Activated CD8-positive, alpha-beta memory T cell treated with anti-CD3 and anti-CD28 coated beads for 36 hours (primary cell): ENCODE measurements around the gene TRPM4. TPM values are rescaled to one million over a fixed set of nuclear protein-coding genes. Genes with fewer than 3 reads are reported as not detected.
"Not testable (repeated sequence)": the region's sequence is repeated elsewhere in the genome, so short reads cannot be mapped to it uniquely, and the experiment has no call there.

ENCODE experiments used
- CTCF ChIA-PET: fragments of 350-600 bp; sonication (Branson Sonifier 250); formaldehyde crosslinking; loops from one replicate; lab custom pipeline; 2021; ENCODE audit warnings: antibody characterized with exemption; lab: Charles Lee
- POLR2A ChIA-PET: fragments of 350-600 bp; sonication (Branson Sonifier 250); formaldehyde crosslinking; loops from one replicate; lab custom pipeline; 2021; ENCODE audit warnings: antibody characterized with exemption; lab: Charles Lee
- total RNA-seq, 2 experiments: library from RNA; stranded (reverse); gene quantifications; one replicate each; pipeline ENCODE4 v1.2.3, GENCODE V29; 2021

Gene TRPM4
- total RNA-seq, 2 experiments from 2014 or later, result 0.13 TPM; not detected in 1

- CTCF ChIA-PET, result interaction anchor here (0.5 kb wide), 1 partner anchor 387 kb away, joined by 3 read pairs; no protein-coding TSS in a partner anchor
- POLR2A ChIA-PET, result no interaction called here
Measured at GRCh38 chr19:49161987-49162386, 4.4 kb downstream of the TRPM4 start.

- ChIA-PET POLR2A (no interaction called here), CTCF (no interaction called here)
Measured at GRCh38 chr19:49165111-49165750, 7.6 kb downstream of the TRPM4 start.

GRCh38 chr19:49165865-49166301, 8.3 kb downstream of the TRPM4 start:
- POLR2A ChIA-PET, result no interaction called here
- CTCF ChIA-PET, result no interaction called here

- POLR2A ChIA-PET, result no interaction called here
- CTCF ChIA-PET, result interaction anchor here (0.5 kb wide), 1 partner anchor 34 kb away, joined by 3 read pairs; no protein-coding TSS in a partner anchor
Measured at GRCh38 chr19:49167857-49168409, 10.3 kb downstream of the TRPM4 start.

- ChIA-PET CTCF (interaction anchor here (0.5 kb wide), 1 partner anchor 34 kb away, joined by 3 read pairs; no protein-coding TSS in a partner anchor), POLR2A (no interaction called here)
Measured at GRCh38 chr19:49168421-49168820, 10.8 kb downstream of the TRPM4 start.

- CTCF ChIA-PET, result no interaction called here
- POLR2A ChIA-PET, result no interaction called here
Measured at GRCh38 chr19:49173198-49173597, 15.6 kb downstream of the TRPM4 start.

GRCh38 chr19:49180659-49181058, 23.1 kb downstream of the TRPM4 start:
- CTCF ChIA-PET, result no interaction called here
- POLR2A ChIA-PET, result no interaction called here

- CTCF ChIA-PET, POLR2A ChIA-PET: not testable (repeated sequence)
Measured at GRCh38 chr19:49182010-49182847, 24.6 kb downstream of the TRPM4 start.

GRCh38 chr19:49182848-49183375, 25.3 kb downstream of the TRPM4 start:
- ChIA-PET POLR2A (no interaction called here), CTCF (no interaction called here)

- POLR2A ChIA-PET, result no interaction called here
- CTCF ChIA-PET, result interaction anchor here (0.8 to 2.9 kb wide), 2 partner anchors 10 to 13 kb away, joined by 5 to 11 read pairs; no protein-coding TSS in a partner anchor
Measured at GRCh38 chr19:49186108-49186507, 28.5 kb downstream of the TRPM4 start.

- ChIA-PET POLR2A (no interaction called here), CTCF (interaction anchor here (2.9 kb wide), 1 partner anchor 10 kb away, joined by 11 read pairs; no protein-coding TSS in a partner anchor)
Measured at GRCh38 chr19:49188626-49189200, 31.1 kb downstream of the TRPM4 start.

- CTCF ChIA-PET, result no interaction called here
- POLR2A ChIA-PET, result no interaction called here
Measured at GRCh38 chr19:49189259-49189658, 31.7 kb downstream of the TRPM4 start.

- POLR2A ChIA-PET, result no interaction called here
- CTCF ChIA-PET, result no interaction called here
Measured at GRCh38 chr19:49190781-49191180, 33.2 kb downstream of the TRPM4 start.

GRCh38 chr19:49193822-49194394, 36.3 kb downstream of the TRPM4 start:
- ChIA-PET CTCF (interaction anchor here (0.5 kb wide), 1 partner anchor 34 kb away, joined by 3 read pairs; no protein-coding TSS in a partner anchor), POLR2A (no interaction called here)

GRCh38 chr19:49194408-49194807, 36.8 kb downstream of the TRPM4 start:
- POLR2A ChIA-PET, result no interaction called here
- CTCF ChIA-PET, result interaction anchor here (0.5 to 1.0 kb wide), 2 partner anchors 14 to 34 kb away, joined by 3 read pairs; no protein-coding TSS in a partner anchor

- ChIA-PET POLR2A (no interaction called here), CTCF (interaction anchor here (1.3 kb wide), 1 partner anchor 47 kb away, joined by 3 read pairs; no protein-coding TSS in a partner anchor)
Measured at GRCh38 chr19:49196527-49197240, 39.1 kb downstream of the TRPM4 start.

GRCh38 chr19:49200238-49200862, 42.8 kb downstream of the TRPM4 start:
- ChIA-PET CTCF (interaction anchor here (0.6 to 1.9 kb wide), 2 partner anchors 13 to 599 kb away, joined by 5 to 11 read pairs; no protein-coding TSS in a partner anchor), POLR2A (no interaction called here)

GRCh38 chr19:49201042-49201441, 43.5 kb downstream of the TRPM4 start:
- CTCF ChIA-PET, result no interaction called here

More at GRCh38 chr19:49201042-49201441, 43.5 kb downstream of the TRPM4 start:
- POLR2A ChIA-PET, result no interaction called here
